IMR-90 (cell line): ENCODE results near the gene KCNK3. TPM values are rescaled to one million over a fixed set of nuclear protein-coding genes. Genes with fewer than 3 reads are reported as not detected.

Experiments
- ATAC-seq: fragments of 200-7000 bp; cut with Tn5 transposase; 2 replicates; pipeline ENCODE4 v1.9.1; 2020; ENCODE audit warnings: low read depth, mild to moderate bottlenecking, moderate library complexity
- BruUV-seq: library from RNA; stranded (reverse); fragments of 400-500 nt; replicated peaks from 2 replicates; lab custom pipeline; 2021; lab: Mats Ljungman, UMichigan
- CTCF ChIA-PET: fragments of 300-600 bp; formaldehyde crosslinking; extraction: SDS; loops from one replicate; lab custom pipeline; 2021; ENCODE audit warnings: antibody characterized with exemption; lab: Yijun Ruan, JAX
- POLR2A ChIA-PET: fragments of 300-600 bp; sonication (Branson Sonifier 250); formaldehyde crosslinking; loops from one replicate; lab custom pipeline; 2022; ENCODE audit warnings: antibody characterized with exemption; ENCODE audit not compliant: unreplicated experiment; lab: Charles Lee
- DNase-seq: peaks from one replicate; pipeline ENCODE4 v3.0.0; 2013
- H2AFZ ChIP-seq: replicated peaks from 2 replicates; pipeline ENCODE3; 2013; ENCODE audit warnings: low read length, mild to moderate bottlenecking; ENCODE audit not compliant: poor library complexity
- H2AK5ac ChIP-seq: 2 replicates; pipeline ENCODE4 v1.6.1; 2013; ENCODE audit warnings: low read depth, low read length, inconsistent platforms
- H2AK9ac ChIP-seq: replicated peaks from 2 replicates; pipeline ENCODE3; 2013; ENCODE audit warnings: mild to moderate bottlenecking, low read depth, low read length, moderate library complexity; ENCODE audit not compliant: poor library complexity
- H2BK120ac ChIP-seq: 2 replicates; pipeline ENCODE4 v1.6.1; 2013; ENCODE audit warnings: low read depth, low read length, inconsistent platforms
- H2BK15ac ChIP-seq: 3 replicates; pipeline ENCODE4 v1.6.1; 2013; ENCODE audit warnings: low read depth, low read length, inconsistent platforms
- H2BK20ac ChIP-seq: 2 replicates; pipeline ENCODE4 v1.6.1; 2013; ENCODE audit warnings: low read depth, mild to moderate bottlenecking, inconsistent platforms, low read length, moderate library complexity
- H2BK5ac ChIP-seq: 2 replicates; pipeline ENCODE4 v1.6.1; 2013; ENCODE audit warnings: mild to moderate bottlenecking, low read depth, low read length, inconsistent platforms; ENCODE audit not compliant: poor library complexity, severe bottlenecking
- H3K14ac ChIP-seq: replicated peaks from 2 replicates; pipeline ENCODE4 v1.6.1; 2013; ENCODE audit warnings: low read depth, low read length, inconsistent platforms
- H3K18ac ChIP-seq: 2 replicates; pipeline ENCODE4 v1.6.1; 2013; ENCODE audit warnings: low read depth, low read length, control low read depth
- H3K23ac ChIP-seq: 2 replicates; pipeline ENCODE4 v1.6.1; 2013; ENCODE audit warnings: low read depth, low read length, inconsistent platforms
- H3K27ac ChIP-seq: 2 replicates; pipeline ENCODE4 v1.5.1; 2013; ENCODE audit warnings: mild to moderate bottlenecking, control low read depth, low read length; ENCODE audit not compliant: insufficient read depth
- H3K27me3 ChIP-seq: 2 replicates; pipeline ENCODE4 v1.6.1; 2013; ENCODE audit warnings: low read length; ENCODE audit not compliant: control insufficient read depth, insufficient read depth
- H3K36me3 ChIP-seq: 2 replicates; pipeline ENCODE4 v1.6.1; 2013; ENCODE audit warnings: low read length, mixed read lengths; ENCODE audit not compliant: control insufficient read depth, insufficient read depth
- H3K4ac ChIP-seq: 2 replicates; pipeline ENCODE4 v1.6.1; 2013; ENCODE audit warnings: low read depth, low read length, inconsistent platforms
- H3K4me1 ChIP-seq: 2 replicates; pipeline ENCODE4 v1.6.1; 2013; ENCODE audit warnings: low read length, mixed read lengths; ENCODE audit not compliant: control insufficient read depth, insufficient read depth
- H3K4me2 ChIP-seq: 2 replicates; pipeline ENCODE4 v1.6.1; 2013; ENCODE audit warnings: low read depth, mild to moderate bottlenecking, control low read depth, low read length, moderate library complexity
- H3K4me3 ChIP-seq: 2 replicates; pipeline ENCODE4 v1.5.1; 2013; ENCODE audit warnings: low read depth, mild to moderate bottlenecking, control low read depth, low read length, moderate library complexity; ENCODE audit not compliant: insufficient read depth
- H3K56ac ChIP-seq: 2 replicates; pipeline ENCODE4 v1.6.1; 2013; ENCODE audit warnings: low read length, inconsistent platforms; ENCODE audit not compliant: insufficient read depth; ENCODE audit errors: extremely low read depth
- H3K79me1 ChIP-seq, 2 experiments: 2 replicates each; pipeline ENCODE4 v1.6.1; 2013; ENCODE audit warnings: low read length in 2 of 2, inconsistent platforms in 1 of 2, low read depth in 1 of 2
- H3K9ac ChIP-seq: 2 replicates; pipeline ENCODE4 v1.6.1; 2013; ENCODE audit warnings: low read depth, low read length, control low read depth
- H3K9me1 ChIP-seq: 2 replicates; pipeline ENCODE4 v1.6.1; 2013; ENCODE audit warnings: low read length, inconsistent platforms; ENCODE audit not compliant: insufficient read depth
- H3K9me3 ChIP-seq: 2 replicates; pipeline ENCODE4 v1.6.1; 2013; ENCODE audit warnings: low read length; ENCODE audit not compliant: control insufficient read depth, insufficient read depth
- H4K20me1 ChIP-seq: 2 replicates; pipeline ENCODE4 v1.6.1; 2013; ENCODE audit warnings: low read length, inconsistent platforms; ENCODE audit not compliant: insufficient read depth
- H4K5ac ChIP-seq: 2 replicates; pipeline ENCODE4 v1.6.1; 2013; ENCODE audit warnings: mild to moderate bottlenecking, low read depth, low read length, control low read depth
- H4K8ac ChIP-seq, 2 experiments: 2 replicates each; pipeline ENCODE4 v1.6.1; 2013; ENCODE audit warnings: low read depth in 2 of 2, low read length in 2 of 2, control low read depth in 1 of 2, inconsistent platforms in 1 of 2
- H4K91ac ChIP-seq: 2 replicates; pipeline ENCODE4 v1.6.1; 2013; ENCODE audit warnings: low read depth, low read length, inconsistent platforms; ENCODE audit not compliant: insufficient read depth
- FOS ChIP-seq: fragments of 150-350 bp; IDR thresholded peaks from 2 replicates; pipeline ENCODE4 v1.6.1; 2016; ENCODE audit warnings: low read depth, low read length
- WGBS, 2 experiments: methylation state at CpG; one replicate each; pipeline versions ENCODE4 v1.1.5 to v1.1.7; 2013; ENCODE audit warnings: missing lambda C conversion rate in 2 of 2; ENCODE audit not compliant: insufficient read length in 1 of 2; ENCODE audit errors: extremely low coverage in 2 of 2; 5-methylcytosine and 5-hydroxymethylcytosine counted together
- dilution Hi-C: fragments of 300-500 bp; cut with HindIII; formaldehyde crosslinking; loops from one replicate; pipeline ENCODE4 v1.14.3; 2018; ENCODE audit warnings: low sequenced_read_pairs; ENCODE audit not compliant: unreplicated experiment
- in situ Hi-C: fragments of 300-500 bp; cut with MboI; formaldehyde crosslinking; loops from 3 replicates; pipeline ENCODE4 v1.14.3; 2019; ENCODE audit warnings: low sequenced_read_pairs, inconsistent platforms, mixed read lengths
- intact Hi-C: fragments of 100-400 bp; cut with micrococcal nuclease; formaldehyde crosslinking; loops from 2 replicates; pipeline ENCODE4 v1.10.0; 2022
- polyA plus RNA-seq, 3 experiments: library from polyadenylated mRNA; depleted of rRNA; stranded (reverse); fragments of >200 nt; gene quantifications; 2 replicates each; pipeline ENCODE4 v1.2.3, GENCODE V29; 2012; ENCODE audit warnings: low replicate concordance in 1 of 3
- total RNA-seq: library from RNA; depleted of rRNA; stranded (reverse); fragments of >200 nt; gene quantifications from 2 replicates; pipeline ENCODE4 v1.2.3, GENCODE V29; 2012

KCNK3 gene
- total and polyA plus RNA-seq, 2 of the 4 experiments (the other 2 are of a cell fraction), result under 0.01 to 0.03 TPM

DNA sequence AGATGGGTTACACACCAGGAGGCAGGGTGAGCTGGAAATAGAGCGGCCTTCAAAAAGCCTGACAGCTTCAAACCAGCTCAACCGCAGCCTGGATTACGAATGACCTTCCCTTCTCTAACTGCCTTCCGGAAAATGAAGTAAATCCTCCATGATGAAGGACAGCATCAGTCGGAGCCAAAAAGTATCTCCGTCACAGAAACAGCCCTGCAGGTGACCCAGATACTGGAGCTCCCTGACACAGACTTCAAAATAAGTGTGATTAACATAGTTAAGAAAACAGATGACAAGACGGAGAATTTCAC is 41.1 kb upstream of the KCNK3 start:
- Histone ChIP-seq H3K14ac (no peak overlapping the region), H2BK120ac (no peak overlapping the region), H4K5ac (no peak overlapping the region), H3K9me3 (peaks cover 3% of the 10 kb centered on the region), H4K91ac (no peak overlapping the region), H3K9ac (no peak overlapping the region), H3K23ac (no peak overlapping the region), H3K9me1 (no peaks in the 10 kb centered on the region), H2AK5ac (no peak overlapping the region), H3K27me3 (peaks cover 55% of the 10 kb centered on the region), H3K4me2 (no peak overlapping the region), H2AFZ (no peak overlapping the region), H4K20me1 (no peaks in the 10 kb centered on the region), H3K4me1 (peaks cover 2% of the 10 kb centered on the region; the same call in 1 of the 2 replicates), H3K18ac (no peak overlapping the region), H2AK9ac (no peak overlapping the region), H3K79me1 (no peaks in the 10 kb centered on the region), H2BK15ac (no peak overlapping the region), H3K4ac (no peak overlapping the region), H3K56ac (no peak overlapping the region), H3K36me3 (no peaks in the 10 kb centered on the region), H3K27ac (no peak overlapping the region), H4K8ac (no peak overlapping the region), H2BK20ac (no peak overlapping the region), H3K4me3 (no peak overlapping the region), H2BK5ac (no peak overlapping the region)
- CTCF ChIA-PET, result no interaction called here
- no CpG with 5 or more reads among the region's 7 CpGs for WGBS, 2 experiments
- POLR2A ChIA-PET, result no interaction called here
- in situ Hi-C loops (no loop called here), dilution Hi-C loops (no loop called here), intact Hi-C loops (no loop called here)
- no peak for TF ChIP-seq FOS
- ATAC-seq (no peak), DNase-seq (no peak)
- no TSS peak for BruUV-seq
